Measurements from ENCODE around the gene CDC42BPB.

CDC42BPB gene

DNA sequence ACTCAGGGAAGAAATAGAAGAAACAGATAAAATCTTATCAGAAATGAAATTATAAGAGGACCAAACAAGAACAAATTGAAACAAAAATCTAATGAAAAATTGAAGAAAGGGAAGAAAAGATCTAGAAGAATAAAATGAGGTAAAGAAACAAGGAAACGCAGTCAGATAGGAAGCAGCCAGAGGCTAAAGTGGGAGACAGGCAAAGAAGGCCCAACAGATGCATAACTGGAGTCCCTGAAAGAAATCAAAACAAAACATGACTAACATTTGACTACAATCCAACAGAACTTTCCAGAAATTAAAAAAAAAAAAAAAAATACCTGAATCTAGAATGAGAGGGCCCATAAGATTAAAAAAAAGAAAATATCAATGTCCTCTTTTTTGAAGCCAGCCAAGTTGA, 69.3 kb downstream of the CDC42BPB start:
- no peak overlapping the region for H3K4me2 ChIP-seq (ENCODE audit: low read length)
- H4K20me1 ChIP-seq (ENCODE audit: control insufficient read depth, insufficient read depth, low read depth, low read length), result no peaks in the 10 kb centered on the region
- H3K4me1 ChIP-seq (ENCODE audit: control insufficient read depth, low read length), result no peaks in the 10 kb centered on the region
- H3K27me3 ChIP-seq (ENCODE audit: control insufficient read depth, low read length), result no peaks in the 10 kb centered on the region
- no peaks in the 10 kb centered on the region for H3K9me2 ChIP-seq (replicated peaks; ENCODE audit: control insufficient read depth, low read length)
- no peak overlapping the region for H3K27ac ChIP-seq (ENCODE audit: low read depth, low read length)
- no peaks in the 10 kb centered on the region for H3K79me2 ChIP-seq (ENCODE audit: control insufficient read depth, low read length)
- H3K36me3 ChIP-seq (ENCODE audit: control insufficient read depth, low read length), result no peaks in the 10 kb centered on the region
- no peak for TF ChIP-seq EZH2phosphoT487 (IDR thresholded peaks at IDR 0.05; ENCODE audit: borderline replicate concordance, low read length)
- TF ChIP-seq, protein P1, sequence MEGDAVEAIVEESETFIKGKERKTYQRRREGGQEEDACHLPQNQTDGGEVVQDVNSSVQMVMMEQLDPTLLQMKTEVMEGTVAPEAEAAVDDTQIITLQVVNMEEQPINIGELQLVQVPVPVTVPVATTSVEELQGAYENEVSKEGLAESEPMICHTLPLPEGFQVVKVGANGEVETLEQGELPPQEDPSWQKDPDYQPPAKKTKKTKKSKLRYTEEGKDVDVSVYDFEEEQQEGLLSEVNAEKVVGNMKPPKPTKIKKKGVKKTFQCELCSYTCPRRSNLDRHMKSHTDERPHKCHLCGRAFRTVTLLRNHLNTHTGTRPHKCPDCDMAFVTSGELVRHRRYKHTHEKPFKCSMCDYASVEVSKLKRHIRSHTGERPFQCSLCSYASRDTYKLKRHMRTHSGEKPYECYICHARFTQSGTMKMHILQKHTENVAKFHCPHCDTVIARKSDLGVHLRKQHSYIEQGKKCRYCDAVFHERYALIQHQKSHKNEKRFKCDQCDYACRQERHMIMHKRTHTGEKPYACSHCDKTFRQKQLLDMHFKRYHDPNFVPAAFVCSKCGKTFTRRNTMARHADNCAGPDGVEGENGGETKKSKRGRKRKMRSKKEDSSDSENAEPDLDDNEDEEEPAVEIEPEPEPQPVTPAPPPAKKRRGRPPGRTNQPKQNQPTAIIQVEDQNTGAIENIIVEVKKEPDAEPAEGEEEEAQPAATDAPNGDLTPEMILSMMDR (IDR thresholded peaks at IDR 0.05; ENCODE audit: low read depth, low read length, poor library complexity, severe bottlenecking), result no peak
- H3K9me3 ChIP-seq (ENCODE audit: control insufficient read depth, insufficient read depth, low read length), result 0 out of 2 replicates have a peak, but pooled peaks cover 10% of the 10 kb centered on the region
- H3K4me3 ChIP-seq (ENCODE audit: low read length), result no peak overlapping the region
- H3F3A ChIP-seq (ENCODE audit: control insufficient read depth, insufficient read depth), result no peaks in the 10 kb centered on the region

DNA sequence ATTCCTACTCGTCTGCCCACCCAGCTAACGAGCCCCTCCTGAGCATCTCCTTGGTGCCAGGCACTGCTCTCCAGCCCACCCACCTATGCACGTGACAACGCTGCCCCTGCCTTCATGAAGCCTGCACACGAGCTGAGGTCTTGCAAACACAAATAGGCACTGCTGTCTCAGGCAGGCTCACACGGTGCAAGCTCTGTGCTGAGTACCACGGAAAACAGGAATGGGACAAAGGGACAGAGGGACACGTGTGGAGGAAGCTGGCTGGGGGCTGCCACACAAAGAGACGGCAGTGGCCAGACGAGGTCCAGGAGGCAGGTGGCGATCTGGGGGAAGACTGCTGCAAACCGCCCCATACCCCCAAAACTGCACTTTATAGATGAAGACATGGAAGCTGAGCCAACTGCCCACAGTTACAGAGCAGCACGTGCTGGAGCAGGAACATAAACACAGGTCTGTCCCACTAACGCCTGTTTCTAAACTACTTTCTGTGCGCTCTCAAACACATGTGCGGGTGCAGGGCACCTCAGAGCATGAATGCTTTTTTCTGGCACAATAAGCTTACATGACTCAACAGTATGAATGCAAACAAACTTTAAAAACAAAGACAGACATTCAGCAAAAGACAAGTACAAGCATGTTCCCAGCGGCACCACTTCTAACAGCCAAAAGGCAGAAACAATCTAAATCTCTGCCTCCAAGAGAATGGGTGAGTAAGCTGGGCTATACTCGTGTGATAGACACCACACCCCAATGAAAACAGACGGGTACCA, 70.4 kb downstream of the CDC42BPB start:
- no peaks in the 10 kb centered on the region for H3K36me3 ChIP-seq (ENCODE audit: control insufficient read depth, low read length)
- no peak overlapping the region for H3K27ac ChIP-seq (ENCODE audit: low read depth, low read length)

DNA sequence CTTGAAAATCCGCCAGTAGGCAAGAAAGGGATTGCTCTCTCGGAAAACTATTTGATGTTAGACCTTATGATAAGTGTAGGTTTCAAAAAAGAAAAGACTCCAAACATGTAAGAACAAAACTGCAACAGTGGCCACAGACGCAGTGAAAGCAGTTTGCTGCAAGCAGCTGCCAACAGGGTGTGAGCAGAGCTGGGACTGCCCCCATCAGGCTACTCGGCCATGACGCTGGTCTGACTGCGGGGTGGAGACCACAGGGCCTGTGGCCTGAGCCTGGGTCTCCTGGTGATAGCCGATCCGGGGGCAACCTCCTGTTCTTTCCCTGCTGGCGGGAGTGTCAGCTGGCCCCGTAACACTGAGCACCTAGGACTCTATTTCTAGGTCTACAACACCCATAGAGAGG, 71.7 kb downstream of the CDC42BPB start:
- TF ChIP-seq EZH2phosphoT487 (IDR thresholded peaks at IDR 0.05; ENCODE audit: borderline replicate concordance, low read length), result no peak
- TF ChIP-seq, protein P1 (IDR thresholded peaks at IDR 0.05; ENCODE audit: low read depth, low read length, poor library complexity, severe bottlenecking), result no peak
- Histone ChIP-seq H3K36me3 (ENCODE audit: control insufficient read depth, low read length) (no peaks in the 10 kb centered on the region), H3K4me2 (ENCODE audit: low read length) (no peak overlapping the region), H3K27me3 (ENCODE audit: control insufficient read depth, low read length) (no peaks in the 10 kb centered on the region), H3F3A (ENCODE audit: control insufficient read depth, insufficient read depth) (no peaks in the 10 kb centered on the region), H3K9me2 (replicated peaks; ENCODE audit: control insufficient read depth, low read length) (no peaks in the 10 kb centered on the region), H3K79me2 (ENCODE audit: control insufficient read depth, low read length) (no peaks in the 10 kb centered on the region), H3K27ac (ENCODE audit: low read depth, low read length) (no peak overlapping the region), H3K4me3 (ENCODE audit: low read length) (no peak overlapping the region), H3K4me1 (ENCODE audit: control insufficient read depth, low read length) (no peaks in the 10 kb centered on the region), H4K20me1 (ENCODE audit: control insufficient read depth, insufficient read depth, low read depth, low read length) (no peaks in the 10 kb centered on the region), H3K9me3 (ENCODE audit: control insufficient read depth, insufficient read depth, low read length) (0 out of 2 replicates have a peak, but pooled peaks cover 10% of the 10 kb centered on the region)

More for the DNA sequence above, 70.4 kb downstream of the CDC42BPB start:
- Histone ChIP-seq H3K4me1 (ENCODE audit: control insufficient read depth, low read length) (no peaks in the 10 kb centered on the region), H3K4me3 (ENCODE audit: low read length) (no peak overlapping the region), H3K27me3 (ENCODE audit: control insufficient read depth, low read length) (no peaks in the 10 kb centered on the region), H3F3A (ENCODE audit: control insufficient read depth, insufficient read depth) (no peaks in the 10 kb centered on the region), H3K9me3 (ENCODE audit: control insufficient read depth, insufficient read depth, low read length) (0 out of 2 replicates have a peak, but pooled peaks cover 10% of the 10 kb centered on the region), H3K4me2 (ENCODE audit: low read length) (no peak overlapping the region), H4K20me1 (ENCODE audit: control insufficient read depth, insufficient read depth, low read depth, low read length) (no peaks in the 10 kb centered on the region), H3K9me2 (replicated peaks; ENCODE audit: control insufficient read depth, low read length) (no peaks in the 10 kb centered on the region), H3K79me2 (ENCODE audit: control insufficient read depth, low read length) (no peaks in the 10 kb centered on the region)
- TF ChIP-seq EZH2phosphoT487 (IDR thresholded peaks at IDR 0.05; ENCODE audit: borderline replicate concordance, low read length), result no peak
- TF ChIP-seq, protein P1 (IDR thresholded peaks at IDR 0.05; ENCODE audit: low read depth, low read length, poor library complexity, severe bottlenecking), result no peak

All from DOHH2 (cell line).